Gastrocnemius medialis (tissue), 4 donors: ENCODE results near the gene SPIRE1. TPM values are rescaled to one million over a fixed set of nuclear protein-coding genes. Genes with fewer than 3 reads are reported as not detected.

ENCODE experiments used
- ATAC-seq, 2 donors: fragments of 150-250 bp; one replicate each; pipeline ENCODE4 v1.9.1; 2016
- DNase-seq, 2 donors: peaks; one replicate each; pipeline ENCODE4 v3.0.0-alpha.2; 2019
- H3K27ac ChIP-seq, 4 donors: fragments of 200-600 bp; sonication (generic); 1 replicate in 1 of 4; 2 replicates in 3 of 4; pipeline ENCODE4 v1.5.1; 2016 to 2018; ENCODE audit warnings: mild to moderate bottlenecking in 2 of 4, moderate library complexity in 1 of 4
- H3K27me3 ChIP-seq, 3 donors: fragments of 200-600 bp; sonication (generic) in 2 of 3; 1 replicate in 1 of 3; 2 replicates in 2 of 3; pipeline versions ENCODE4 v1.5.1 to v1.6.0; 2016 to 2019; ENCODE audit warnings: mild to moderate bottlenecking in 1 of 3, moderate library complexity in 1 of 3
- H3K36me3 ChIP-seq, 2 donors: fragments of 200-600 bp; sonication (generic) in 1 of 2; one replicate each; pipeline ENCODE4 v1.5.1; 2017 to 2018
- H3K4me1 ChIP-seq, 2 donors: fragments of 200-600 bp; sonication (generic) in 1 of 2; one replicate each; pipeline ENCODE4 v1.5.1; 2016 to 2017; ENCODE audit warnings: mild to moderate bottlenecking in 2 of 2
- H3K4me3 ChIP-seq, 4 donors: fragments of 200-600 bp; sonication (generic) in 3 of 4; 1 replicate in 1 of 4; 2 replicates in 3 of 4; pipeline ENCODE4 v1.5.1; 2016 to 2019; ENCODE audit warnings: mild to moderate bottlenecking in 2 of 4
- H3K9me3 ChIP-seq, 3 donors: fragments of 200-600 bp; sonication (generic) in 2 of 3; 1 replicate in 1 of 3; 2 replicates in 2 of 3; pipeline ENCODE4 v1.5.1; 2016 to 2019
- CTCF ChIP-seq, 5 experiments: fragments of 450-650 bp in 3 of 5; fragments of 200-600 bp in 2 of 5; sonication (generic) in 2 of 5; IDR thresholded peaks in 4 of 5; conservative IDR thresholded peaks in 1 of 5; 1 replicate in 4 of 5; 2 replicates in 1 of 5; pipeline ENCODE4 v1.5.1; 2016 to 2019; ENCODE audit warnings: antibody characterized with exemption in 5 of 5, mild to moderate bottlenecking in 3 of 5, moderate library complexity in 3 of 5
- POLR2A ChIP-seq, 2 donors: fragments of 450-650 bp; IDR thresholded peaks; one replicate each; pipeline ENCODE4 v1.6.1; 2017; ENCODE audit warnings: antibody characterized with exemption in 2 of 2, mild to moderate bottlenecking in 2 of 2, moderate library complexity in 2 of 2
- in situ Hi-C, 4 donors: fragments of 200-750 bp; cut with MboI; loops; one replicate each; pipeline versions ENCODE4 v1.15.0 to v1.8.0; 2017; ENCODE audit warnings: low sequenced_read_pairs in 4 of 4
- intact Hi-C: fragments of 100-400 bp; cut with DNase I; formaldehyde crosslinking; loops from one replicate; pipeline ENCODE4 v1.15.1; 2023; ENCODE audit warnings: low total_unique reads
- total RNA-seq, 4 donors: library from RNA; depleted of rRNA; stranded (reverse); fragments of >200 nt; gene quantifications; one replicate each; pipeline versions ENCODE4 v1.1.0 to v1.2.3, GENCODE V29; 2016

SPIRE1 gene
- total RNA-seq, 4 donors from 2014 or later: 48.3 to 82.7 (median 55.1) TPM

GRCh38 chr18:12398625-12399024 is 259.3 kb downstream of the SPIRE1 start:
- Histone ChIP-seq H3K4me1 (no peaks in the 10 kb centered on the region), H3K27me3 (peaks cover 0 to 21% (median 13%) of the 10 kb centered on the region in 3 donors), H3K9me3 (no peaks in the 10 kb centered on the region), H3K4me3 (no peak overlapping the region), H3K36me3 (no peaks in the 10 kb centered on the region), H3K27ac (no peak overlapping the region)
- TF ChIP-seq POLR2A (IDR thresholded peaks at IDR 0.05) (no peak), CTCF (IDR thresholded peaks at IDR 0.05 in 4 of 5, conservative IDR thresholded peaks at IDR 0.05 in 1 of 5) (no peak)
- no peak for DNase-seq
- intact Hi-C loops (no loop called here), in situ Hi-C loops (loop anchor here in 2 of 4 donors (25.0 kb wide), 1 partner anchor 539 kb away; the partner anchor contains the start of gene SEH1L (in 2 of the 2))
- ATAC-seq: no peak

- in situ Hi-C loops (loop anchor here in 2 of 4 donors (25.0 kb wide), 1 partner anchor 540 kb away; the partner anchor contains the start of gene SEH1L (in 2 of the 2)), intact Hi-C loops (no loop called here)
- peaks cover 0 to 14% (median 7%) of the 10 kb centered on the region in 3 donors for H3K27me3 ChIP-seq
- no peak overlapping the region for H3K4me3 ChIP-seq
- H3K9me3 ChIP-seq: no peaks in the 10 kb centered on the region
- H3K36me3 ChIP-seq: no peaks in the 10 kb centered on the region
- TF ChIP-seq POLR2A (IDR thresholded peaks at IDR 0.05) (no peak), CTCF (IDR thresholded peaks at IDR 0.05 in 4 of 5, conservative IDR thresholded peaks at IDR 0.05 in 1 of 5) (no peak)
- no peak for DNase-seq
- H3K27ac ChIP-seq: no peak overlapping the region
- no peak for ATAC-seq
- H3K4me1 ChIP-seq: no peaks in the 10 kb centered on the region
These were observed 260.1 kb downstream of the SPIRE1 start for GRCh38 chr18:12397793-12398192.

- H3K4me3 ChIP-seq: no peak overlapping the region
- no peaks in the 10 kb centered on the region for H3K36me3 ChIP-seq
- no peak for ATAC-seq
- no peak for DNase-seq
- in situ Hi-C loops: loop anchor here in 2 of 4 donors (25.0 kb wide), 1 partner anchor 540 kb away; the partner anchor contains the start of gene SEH1L (in 2 of the 2)
- intact Hi-C loops: no loop called here
- H3K27me3 ChIP-seq: peaks cover 0 to 11% (median 4%) of the 10 kb centered on the region in 3 donors
- TF ChIP-seq POLR2A (IDR thresholded peaks at IDR 0.05): no peak
- TF ChIP-seq CTCF (IDR thresholded peaks at IDR 0.05 in 4 of 5, conservative IDR thresholded peaks at IDR 0.05 in 1 of 5): no peak
- H3K9me3 ChIP-seq: no peaks in the 10 kb centered on the region
- H3K27ac ChIP-seq: no peak overlapping the region
- no peaks in the 10 kb centered on the region for H3K4me1 ChIP-seq
These were observed 260.7 kb downstream of the SPIRE1 start for GRCh38 chr18:12397254-12397653.

Other genes starting within 250 kb of the SPIRE1 start
- gene CEP76, start 44.6 kb upstream of the SPIRE1 start, total RNA-seq: 1 to 10 TPM; 5.4 to 9.1 (median 6.8) TPM
- gene PSMG2, start 44.9 kb upstream of the SPIRE1 start, total RNA-seq: 10 to 100 TPM; 49.6 to 94.2 (median 63.4) TPM
- gene PTPN2, start 226.1 kb upstream of the SPIRE1 start, total RNA-seq: 10 to 100 TPM; 17.0 to 20.0 (median 17.5) TPM